GM10847 (cell line): ENCODE data around the gene AMER3.

Experiments
- POLR2A ChIP-seq: IDR thresholded peaks from 2 replicates; pipeline ENCODE4 v1.6.1; 2011; ENCODE audit not compliant: insufficient read length; ENCODE audit errors: extremely low read depth

Gene AMER3

DNA sequence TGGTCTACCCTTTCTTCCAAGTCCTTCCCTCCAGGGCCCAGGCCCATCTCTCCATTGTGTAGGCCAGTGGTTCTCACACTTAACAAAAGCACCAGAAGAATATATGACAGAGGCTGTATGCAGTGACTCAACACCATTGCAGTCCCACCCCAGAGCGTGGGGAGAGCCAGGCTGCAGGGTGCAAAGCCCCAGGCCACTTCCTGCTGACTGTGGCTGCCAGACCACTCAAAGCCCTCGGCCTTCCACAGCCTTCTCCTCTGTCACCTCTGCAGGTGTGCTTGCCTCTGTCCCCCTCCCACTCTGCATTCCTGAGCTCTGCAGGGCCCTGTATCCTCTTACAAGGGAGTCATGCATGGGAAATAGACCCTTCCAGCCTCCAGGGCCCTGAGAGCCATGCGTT is 41.0 kb downstream of the AMER3 start:
- no peak for TF ChIP-seq POLR2A

DNA sequence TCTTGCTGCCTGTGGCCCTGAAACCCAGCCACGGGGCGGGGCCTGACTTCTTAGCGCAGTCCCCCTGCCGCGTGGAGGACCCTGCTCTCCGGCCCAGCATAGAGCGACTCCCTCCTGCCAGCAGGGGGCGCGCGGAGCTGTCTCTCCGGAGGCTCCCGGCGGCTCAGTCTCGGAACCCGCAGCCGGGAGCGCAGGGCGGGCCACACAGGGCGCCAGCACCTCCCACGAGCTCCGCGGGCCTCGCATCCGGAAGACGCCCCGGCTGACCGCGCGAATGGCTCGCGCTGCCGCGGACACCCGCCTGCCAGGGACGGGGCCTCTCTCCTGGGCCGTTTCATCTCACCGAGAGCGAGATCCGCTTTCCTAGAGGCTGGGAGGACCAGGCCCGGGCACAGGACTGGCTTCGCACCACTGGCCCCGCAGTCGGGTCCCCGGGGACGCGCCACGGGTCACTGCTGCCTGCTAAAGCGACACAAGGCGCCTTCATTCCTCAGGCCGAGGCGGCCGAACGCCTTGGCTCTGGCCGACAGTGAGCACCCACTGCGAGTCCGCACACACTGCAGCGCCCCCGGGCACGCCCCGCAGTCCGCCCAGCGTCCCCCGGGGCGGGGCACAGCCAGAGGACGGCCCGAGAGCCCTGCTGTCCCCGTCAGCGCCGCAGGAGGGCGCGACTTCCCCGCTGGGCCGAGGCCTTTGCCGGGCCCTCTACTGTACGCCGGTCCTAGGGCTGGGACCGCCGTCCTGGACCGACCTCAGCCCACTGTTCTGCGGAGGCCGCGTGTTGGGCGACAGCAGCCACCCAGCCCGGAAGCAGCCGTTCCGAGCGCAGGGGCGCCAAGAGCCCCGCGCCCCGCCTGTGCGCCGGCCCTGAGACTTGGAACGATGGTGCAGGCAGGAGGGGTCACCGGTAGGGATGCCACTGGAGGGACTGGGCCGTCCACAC is 42.4 kb downstream of the AMER3 start:
- TF ChIP-seq POLR2A: no peak

DNA sequence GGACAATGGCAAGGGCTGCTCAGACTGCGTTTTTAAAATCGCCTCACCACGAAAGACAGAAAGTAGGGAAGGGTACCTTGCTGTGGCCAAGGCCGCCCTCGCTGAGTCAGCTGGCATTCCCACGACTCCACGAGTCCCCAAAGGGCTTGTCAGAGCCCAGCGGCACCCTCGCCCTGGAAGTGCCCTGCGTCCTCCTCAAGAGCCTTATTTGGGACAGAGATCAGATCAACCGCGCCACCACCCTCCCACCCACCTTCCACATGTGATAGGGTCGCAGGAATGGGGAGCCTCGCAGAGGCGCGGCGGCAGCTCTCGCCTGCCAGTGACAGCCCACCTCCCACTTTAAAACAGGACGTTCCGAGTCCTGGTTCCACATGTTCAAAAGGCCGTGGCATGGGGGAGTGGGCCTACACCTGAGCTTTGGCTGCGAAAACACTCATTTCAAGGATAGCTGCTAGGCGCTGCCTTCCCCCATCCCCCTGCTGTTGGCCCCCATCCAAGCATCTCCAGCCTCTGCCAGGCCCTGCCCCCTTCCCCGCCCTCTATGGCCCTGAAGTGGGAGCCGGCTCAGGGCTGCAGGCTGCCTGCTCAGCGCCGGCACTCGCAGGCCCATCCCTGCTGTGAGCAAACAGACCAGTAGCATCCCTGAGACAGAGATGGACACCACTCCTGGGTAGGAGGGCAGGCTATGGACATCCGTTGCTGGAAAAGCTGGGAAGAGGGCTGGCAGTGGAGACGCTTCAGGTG is 43.3 kb downstream of the AMER3 start:
- no peak for TF ChIP-seq POLR2A

DNA sequence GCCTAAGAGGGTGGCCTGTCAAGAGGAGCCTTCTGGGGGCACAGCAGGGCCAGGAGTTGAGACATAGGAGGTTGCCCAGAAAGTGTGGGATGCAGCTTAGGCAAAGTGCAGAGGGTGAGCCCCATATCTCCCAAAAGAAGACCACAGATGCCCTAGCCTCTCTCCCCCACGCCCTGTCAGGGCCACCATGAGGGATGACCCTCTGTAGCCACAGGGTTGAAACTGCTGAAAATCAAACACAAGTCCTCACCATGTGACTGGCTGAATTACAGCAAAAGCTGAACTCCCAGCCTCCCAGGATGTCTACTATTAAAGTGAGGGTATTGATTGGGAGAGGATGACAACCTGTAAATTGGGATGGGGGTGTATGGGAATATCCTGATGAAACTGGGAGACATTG is 44.0 kb downstream of the AMER3 start:
- no peak for TF ChIP-seq POLR2A

DNA sequence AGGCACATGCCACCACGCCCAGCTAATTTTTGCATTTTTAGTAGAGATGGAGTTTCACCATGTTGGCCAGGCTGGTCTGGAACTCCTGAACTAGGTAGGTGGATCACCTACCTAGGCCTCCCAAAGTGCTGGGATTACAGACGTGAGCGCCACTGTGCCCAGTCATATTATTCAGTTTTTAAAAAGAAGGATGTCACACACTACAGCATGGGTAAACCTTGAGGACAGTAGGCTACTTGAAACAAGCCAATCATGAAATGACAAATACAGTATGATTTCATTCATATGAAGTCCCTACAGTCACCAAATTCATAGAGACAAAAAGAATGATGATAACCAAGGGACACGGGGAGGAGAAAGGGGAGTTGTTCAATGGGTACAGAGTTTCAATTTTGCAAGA is 50.3 kb downstream of the AMER3 start:
- TF ChIP-seq POLR2A: no peak

DNA sequence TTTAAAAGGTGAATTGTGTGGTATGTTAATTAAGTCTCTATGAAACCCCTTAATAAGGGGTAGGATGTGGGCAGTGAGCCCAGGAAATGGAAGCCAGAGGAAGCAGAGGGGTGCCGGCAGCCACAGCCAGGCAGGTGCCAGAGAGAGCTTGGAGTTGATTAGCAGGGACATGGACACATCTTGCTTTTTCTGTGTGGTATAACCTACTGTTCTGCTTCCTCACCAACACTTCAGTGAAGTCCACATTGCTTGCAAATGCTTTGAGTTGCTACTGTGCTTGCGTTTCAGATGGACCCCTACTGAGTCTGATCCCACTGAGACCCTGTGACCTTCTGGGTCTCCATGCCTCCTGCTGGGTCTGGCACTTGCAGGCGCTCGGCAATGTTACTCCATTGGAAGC is 51.0 kb downstream of the AMER3 start:
- TF ChIP-seq POLR2A: no peak

DNA sequence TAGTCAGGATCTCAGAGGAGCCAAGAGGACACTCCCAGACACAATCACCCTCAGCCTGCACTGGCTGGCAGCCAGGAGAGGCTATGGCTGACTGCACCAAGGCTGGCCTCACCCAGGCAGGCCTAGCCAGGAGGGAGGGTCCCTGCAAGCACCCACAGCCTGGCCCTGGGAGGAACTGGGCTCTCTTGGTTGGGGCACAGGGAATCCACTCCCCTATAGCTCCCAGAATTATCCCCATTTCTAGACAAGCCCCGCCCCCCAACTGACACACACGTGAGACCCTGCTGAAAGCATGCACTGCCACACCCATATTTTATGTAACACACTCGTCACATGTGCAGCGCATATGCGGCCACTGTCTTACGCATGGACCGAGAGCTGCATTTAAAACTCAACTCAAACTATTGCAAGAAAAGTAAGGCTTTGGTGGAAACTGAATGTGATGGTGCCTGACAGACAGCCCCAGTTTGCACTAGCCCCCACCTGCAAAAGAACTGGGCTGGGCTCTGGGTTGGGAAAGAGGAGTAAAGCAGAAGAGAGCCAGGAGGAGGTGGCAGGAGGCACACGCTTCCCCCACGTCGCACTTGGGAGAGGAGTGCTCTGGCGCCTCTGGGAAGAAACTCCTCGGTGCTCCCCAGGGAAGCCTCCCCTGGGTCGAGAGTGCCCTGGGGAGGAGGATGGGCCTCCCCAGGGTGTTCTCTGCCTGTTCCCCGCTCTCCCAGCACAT is 52.5 kb downstream of the AMER3 start:
- TF ChIP-seq POLR2A: no peak

DNA sequence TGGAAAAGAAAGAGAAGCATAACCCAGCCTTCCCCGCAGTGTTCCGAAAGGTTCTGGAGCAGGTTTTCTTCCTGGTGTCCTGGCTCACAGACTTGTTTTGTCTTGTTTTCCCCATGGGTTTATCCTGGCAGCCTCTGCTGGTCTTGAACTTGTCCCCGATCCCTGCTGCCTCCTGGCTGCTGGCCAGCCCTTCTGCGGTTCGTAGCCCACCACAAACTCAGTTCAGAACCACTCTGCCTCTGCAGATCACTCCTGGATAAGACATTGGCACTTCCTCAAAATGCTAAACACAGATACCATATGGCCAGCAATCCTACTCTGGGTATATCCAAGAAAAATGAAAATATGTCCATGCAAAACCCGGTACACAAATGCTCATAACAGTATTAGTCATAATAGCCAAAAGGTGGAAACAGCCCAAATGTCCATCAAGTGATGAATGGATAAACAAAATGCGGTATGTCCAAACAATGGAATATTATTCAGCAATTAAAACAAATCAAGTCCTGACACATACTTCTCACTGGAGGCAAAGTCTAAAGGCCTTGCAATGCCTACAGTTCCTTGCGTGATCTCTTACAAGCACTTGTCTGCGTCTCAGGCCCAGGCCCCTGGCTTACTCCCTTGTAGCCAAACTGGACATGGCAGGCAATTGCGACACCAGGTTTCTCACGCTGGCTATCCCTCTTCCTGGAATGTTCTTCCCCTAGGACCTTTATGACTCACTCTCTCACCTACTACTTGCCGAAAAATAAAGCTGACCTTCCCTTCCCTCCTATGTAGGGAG is 53.3 kb downstream of the AMER3 start:
- TF ChIP-seq POLR2A: no peak

DNA sequence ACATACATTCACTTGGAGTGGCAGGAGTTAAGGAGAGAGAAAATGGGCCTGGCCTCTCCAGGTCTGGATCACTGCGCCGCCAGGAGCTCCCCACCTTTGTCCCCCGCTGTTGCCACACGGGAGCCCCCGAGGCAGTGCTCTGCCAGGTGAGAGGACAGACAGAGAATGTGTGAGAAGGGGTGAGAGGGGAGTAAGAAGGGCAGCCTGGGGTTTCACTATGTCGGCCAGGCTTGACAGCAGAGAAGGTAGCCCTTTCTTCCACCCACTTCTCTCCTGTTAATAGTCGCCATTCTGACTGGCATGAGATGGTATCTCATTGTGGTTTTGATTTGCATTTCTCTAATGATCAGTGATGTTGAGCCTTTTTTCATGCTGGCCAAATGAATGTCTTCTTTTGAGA is 55.1 kb downstream of the AMER3 start:
- TF ChIP-seq POLR2A: no peak

DNA sequence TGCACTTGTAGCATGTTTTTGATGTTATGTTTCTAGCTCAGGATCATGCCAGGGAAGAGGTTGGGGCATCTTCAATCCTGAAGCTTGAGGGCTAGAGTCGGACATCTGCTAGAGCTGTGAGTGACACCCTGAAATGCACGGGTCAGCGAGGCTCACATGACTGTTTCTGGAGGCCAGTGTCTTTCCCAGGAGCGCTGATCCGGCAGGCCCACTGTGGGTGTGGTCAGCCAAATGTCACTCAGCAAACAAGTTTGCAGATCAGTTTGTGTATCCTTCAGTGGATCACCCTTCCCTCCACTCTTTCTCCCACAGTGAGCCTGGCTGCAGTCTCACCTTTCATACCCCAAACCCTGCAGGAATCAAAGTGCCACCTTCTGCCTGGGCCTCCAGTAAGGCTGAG is 58.4 kb downstream of the AMER3 start:
- TF ChIP-seq POLR2A: no peak

DNA sequence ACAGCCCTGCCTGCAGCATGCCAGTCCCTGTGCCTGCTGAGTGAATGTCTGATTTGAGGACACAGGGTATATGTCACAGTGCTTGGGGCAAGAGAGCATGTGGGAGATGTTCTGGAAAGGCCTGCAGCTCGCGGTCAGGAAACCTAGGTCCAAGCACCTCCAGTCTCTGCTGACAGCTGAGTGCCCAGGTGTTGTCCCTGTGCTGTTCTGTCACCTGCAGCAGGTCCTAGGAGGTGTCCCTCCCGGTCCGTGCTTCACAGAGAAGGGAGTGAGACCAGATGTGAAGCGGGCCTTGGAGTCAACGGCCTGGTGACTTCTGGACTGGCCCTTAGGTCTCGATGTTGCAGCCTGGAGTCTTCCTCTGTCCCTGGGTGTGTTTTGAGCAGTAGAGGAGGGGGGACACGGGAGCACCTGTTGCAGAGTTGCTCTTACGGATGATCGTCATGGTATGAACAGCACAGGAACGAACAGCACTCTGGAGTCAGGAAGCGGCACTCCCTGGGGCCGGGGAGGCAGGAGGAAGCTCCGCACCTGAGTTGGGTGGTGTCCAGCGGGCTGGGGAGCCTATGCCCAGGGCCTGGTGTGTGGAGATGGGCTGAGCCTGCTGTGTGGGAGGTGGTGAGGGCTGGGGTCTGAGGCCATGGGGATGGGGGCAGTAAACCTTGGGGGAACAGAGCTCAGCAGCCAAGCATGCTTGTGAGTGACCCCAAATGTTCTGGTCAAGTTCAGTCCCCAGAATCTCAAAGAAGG is 59.8 kb downstream of the AMER3 start:
- no peak for TF ChIP-seq POLR2A
